HEK293T (cell line): ENCODE results near the gene FNDC11.

ENCODE experiments used
- CTCF ChIA-PET: fragments of 350-600 bp; formaldehyde crosslinking; extraction: SDS; loops from one replicate; lab custom pipeline; 2021; ENCODE audit warnings: antibody characterized with exemption, inconsistent platforms; lab: Yijun Ruan, JAX
- POLR2A ChIA-PET: fragments of 350-600 bp; formaldehyde crosslinking; extraction: SDS; loops from one replicate; lab custom pipeline; 2020; ENCODE audit warnings: antibody characterized with exemption, inconsistent platforms; lab: Yijun Ruan, JAX
- DNase-seq: peaks from one replicate; pipeline ENCODE4 v3.0.0; 2012; ENCODE audit warnings: mixed read lengths; ENCODE audit errors: extremely low spot score
- ARNT ChIP-seq: fragments of 450-650 bp; IDR thresholded peaks from 2 replicates; pipeline ENCODE4 v1.6.1; 2017; ENCODE audit warnings: mild to moderate bottlenecking
- BHLHE40 ChIP-seq: fragments of 450-650 bp; IDR thresholded peaks from 2 replicates; pipeline ENCODE4 v1.6.1; 2016; ENCODE audit warnings: mild to moderate bottlenecking, moderate library complexity, borderline replicate concordance
- CTBP1 ChIP-seq: fragments of 450-650 bp; IDR thresholded peaks from 2 replicates; pipeline ENCODE4 v1.6.1; 2016; ENCODE audit warnings: borderline replicate concordance
- ELF4 ChIP-seq: fragments of 450-650 bp; IDR thresholded peaks from 2 replicates; pipeline ENCODE4 v1.6.1; 2017; ENCODE audit warnings: antibody characterized with exemption
- FOXA1 ChIP-seq: fragments of 450-650 bp; IDR thresholded peaks from 2 replicates; pipeline ENCODE4 v1.6.1; 2016; ENCODE audit warnings: mild to moderate bottlenecking
- FOXK2 ChIP-seq: fragments of 450-650 bp; IDR thresholded peaks from 2 replicates; pipeline ENCODE4 v1.6.1; 2016; ENCODE audit warnings: mild to moderate bottlenecking
- FOXM1 ChIP-seq: fragments of 450-650 bp; IDR thresholded peaks from 2 replicates; pipeline ENCODE4 v1.6.1; 2017; ENCODE audit warnings: mild to moderate bottlenecking, borderline replicate concordance
- HDGF ChIP-seq: fragments of 450-650 bp; IDR thresholded peaks from 2 replicates; pipeline ENCODE4 v1.6.1; 2017; ENCODE audit warnings: antibody characterized with exemption, borderline replicate concordance
- L3MBTL2 ChIP-seq: fragments of 450-650 bp; conservative IDR thresholded peaks from 2 replicates; pipeline ENCODE4 v1.6.1; 2016; ENCODE audit warnings: mild to moderate bottlenecking
- LEF1 ChIP-seq: fragments of 450-650 bp; IDR thresholded peaks from 2 replicates; pipeline ENCODE4 v1.6.1; 2017; ENCODE audit warnings: mild to moderate bottlenecking, borderline replicate concordance
- NFRKB ChIP-seq: fragments of 450-650 bp; IDR thresholded peaks from 2 replicates; pipeline ENCODE4 v1.6.1; 2016; ENCODE audit warnings: mild to moderate bottlenecking, moderate library complexity
- PKNOX1 ChIP-seq: fragments of 450-650 bp; IDR thresholded peaks from 2 replicates; pipeline ENCODE4 v1.6.1; 2016
- SP1 ChIP-seq: fragments of 450-650 bp; IDR thresholded peaks from 2 replicates; pipeline ENCODE4 v1.6.1; 2017
- SUZ12 ChIP-seq: fragments of 450-650 bp; IDR thresholded peaks from 2 replicates; pipeline ENCODE4 v1.6.1; 2016; ENCODE audit warnings: mild to moderate bottlenecking
- TARDBP ChIP-seq: fragments of 450-650 bp; IDR thresholded peaks from 2 replicates; pipeline ENCODE4 v1.6.1; 2016
- ZNF384 ChIP-seq: fragments of 450-650 bp; IDR thresholded peaks from 2 replicates; pipeline ENCODE4 v1.6.1; 2016

Gene FNDC11

GRCh38 chr20:63544958-63545516, 8.9 kb upstream of the FNDC11 start:
- TF ChIP-seq ARNT (no peak), ZNF384 (no peak), FOXM1 (no peak), SP1 (no peak), PKNOX1 (no peak)
- CTCF ChIA-PET: interaction anchor here (0.9 kb wide), 1 partner anchor 436 kb away, joined by 4 read pairs; the partner anchor contains the start of gene PRPF6
- POLR2A ChIA-PET: no interaction called here
- DNase-seq: no peak

GRCh38 chr20:63545814-63546213, 8.1 kb upstream of the FNDC11 start:
- POLR2A ChIA-PET: interaction anchor here (0.7 kb wide), 1 partner anchor 23 kb away, joined by 3 read pairs; no protein-coding TSS in a partner anchor
- CTCF ChIA-PET: interaction anchor here (0.9 to 1.0 kb wide), 2 partner anchors 8 to 435 kb away, joined by 3 to 4 read pairs; partner anchors contain the start of gene PRPF6
- DNase-seq: no peak
- TF ChIP-seq ELF4 (no peak), HDGF (no peak), TARDBP (no peak), FOXA1 (no peak), ARNT (no peak), PKNOX1 (no peak), L3MBTL2 (no peak), NFRKB (no peak), ZNF384 (no peak), SP1 (no peak), FOXM1 (no peak), FOXK2 (no peak), LEF1 (no peak), BHLHE40 (no peak), SUZ12 (no peak), CTBP1 (no peak)

- POLR2A ChIA-PET: interaction anchor here (0.7 to 1.1 kb wide), 2 partner anchors 23 to 26 kb away, joined by 3 to 5 read pairs; partner anchors contain the start of gene PPDPF
- CTCF ChIA-PET: interaction anchor here (0.6 to 1.0 kb wide), 2 partner anchors 8 to 260 kb away, joined by 3 read pairs; no protein-coding TSS in a partner anchor
- no peak for TF ChIP-seq HDGF
- no peak for TF ChIP-seq FOXK2
- TF ChIP-seq BHLHE40: no peak
- TF ChIP-seq ARNT: no peak
- no peak for TF ChIP-seq SUZ12
- TF ChIP-seq ZNF384: no peak
- no peak for TF ChIP-seq FOXM1
- TF ChIP-seq L3MBTL2: no peak
- TF ChIP-seq LEF1: no peak
- TF ChIP-seq TARDBP: no peak
- no peak for TF ChIP-seq NFRKB
Observed at GRCh38 chr20:63546256-63546955, 7.6 kb upstream of the FNDC11 start.

GRCh38 chr20:63546956-63547724, 6.8 kb upstream of the FNDC11 start:
- no peak for DNase-seq
- ChIA-PET CTCF (interaction anchor here (0.6 to 1.0 kb wide), 2 partner anchors 9 to 259 kb away, joined by 3 read pairs; no protein-coding TSS in a partner anchor), POLR2A (interaction anchor here (1.1 kb wide), 1 partner anchor 26 kb away, joined by 5 read pairs; the partner anchor contains the start of gene PPDPF)
- TF ChIP-seq HDGF (no peak), FOXM1 (no peak), L3MBTL2 (no peak), FOXA1 (no peak), TARDBP (no peak)

More at GRCh38 chr20:63546256-63546955, 7.6 kb upstream of the FNDC11 start:
- DNase-seq: no peak

- CTCF ChIA-PET: no interaction called here
- TF ChIP-seq SUZ12: no peak
- no peak for TF ChIP-seq LEF1
- no peak for DNase-seq
- POLR2A ChIA-PET: interaction anchor here (1.1 kb wide), 1 partner anchor 27 kb away, joined by 5 read pairs; the partner anchor contains the start of gene PPDPF
Observed at GRCh38 chr20:63547725-63548480, 6.1 kb upstream of the FNDC11 start, which contains the start of gene SRMS. SRMS (minus strand) TSS chr20:63547749; CDS start chr20:63547463, 286 bp downstream.

GRCh38 chr20:63548542-63548941, 5.4 kb upstream of the FNDC11 start:
- no peak for DNase-seq
- no peak for TF ChIP-seq FOXM1
- no peak for TF ChIP-seq ARNT
- TF ChIP-seq PKNOX1: no peak
- no peak for TF ChIP-seq NFRKB
- ChIA-PET POLR2A (no interaction called here), CTCF (no interaction called here)
